ENCODE results near the gene MN1. TPM values are rescaled to one million over a fixed set of nuclear protein-coding genes. Genes with fewer than 3 reads are reported as not detected.
A peak's percentile ranks its signal among the peaks of the same experiment; 100 is the strongest.

Gene MN1
- polyA plus RNA-seq, 2 of the 4 experiments (the other 2 are of a cell fraction): 0.59 to 2.4 TPM

GRCh38 chr22:27752771-27753170 is 48.8 kb downstream of the MN1 start:
- peaks cover 18% of the 10 kb centered on the region; the same call in 2 of the 3 replicates for H3K4me1 ChIP-seq
- FAIRE-seq (no peak), DNase-seq (ENCODE audit: low read depth in 1 of 2, low spot score in 1 of 2) (peak in 1 of 2 experiments; percentile 12), ATAC-seq (peak; percentile 33 to 49; a peak in 2 of 6 replicates)
- ChIA-PET POLR2A (no interaction called here), CTCF (no interaction called here)
- peak overlapping the region in 1 of 2 experiments; percentile 41; a peak in 3 of 6 replicates for H3K27ac ChIP-seq
- WGBS (ENCODE audit: missing lambda C conversion rate): no CpG with 5 or more reads among the region's 4 CpGs
- H3K4me3 ChIP-seq: no peak overlapping the region
- H3K4me2 ChIP-seq: no peak overlapping the region
- H3K9me3 ChIP-seq: no peaks in the 10 kb centered on the region
- TF ChIP-seq ZFP36 (IDR thresholded peaks at IDR 0.05; ENCODE audit: borderline replicate concordance, partially characterized antibody) (no peak), HOXB13 (CRISPR knock-in tag; IDR thresholded peaks at IDR 0.05; ENCODE audit: low read depth) (no peak), JUNB (IDR thresholded peaks at IDR 0.05) (no peak), MYC (IDR thresholded peaks at IDR 0.05; ENCODE audit: borderline replicate concordance, low read length) (no peak), HOXA7 (CRISPR knock-in tag; IDR thresholded peaks at IDR 0.05) (no peak), GATA3 (IDR thresholded peaks at IDR 0.05; ENCODE audit: borderline replicate concordance) (no peak), HEYL (CRISPR knock-in tag; IDR thresholded peaks at IDR 0.05) (no peak)

- H3K27ac ChIP-seq: no peak overlapping the region
- POLR2A ChIA-PET: no interaction called here
- FAIRE-seq: no peak
These were observed 49.4 kb downstream of the MN1 start for GRCh38 chr22:27752141-27752540.

GRCh38 chr22:27751277-27752070 is 50.1 kb downstream of the MN1 start:
- no peak overlapping the region for H3K4me3 ChIP-seq
- ATAC-seq (no peak), FAIRE-seq (no peak), DNase-seq (ENCODE audit: low read depth in 1 of 2, low spot score in 1 of 2) (no peak)
- no peak overlapping the region for H3K27ac ChIP-seq
- H3K4me2 ChIP-seq: no peak overlapping the region
- ChIA-PET CTCF (no interaction called here), POLR2A (no interaction called here)
- no peak for TF ChIP-seq FOXS1 (CRISPR knock-in tag; IDR thresholded peaks at IDR 0.05)
- TF ChIP-seq RNF2 (IDR thresholded peaks at IDR 0.05; ENCODE audit: borderline replicate concordance, low read depth): no peak
- no peak for TF ChIP-seq ZNF302 (CRISPR knock-in tag; IDR thresholded peaks at IDR 0.05)
- TF ChIP-seq BHLHE40 (IDR thresholded peaks at IDR 0.05; ENCODE audit: low read depth, low read length): no peak
- no peak for TF ChIP-seq CHD2 (IDR thresholded peaks at IDR 0.05; ENCODE audit: low read length, partially characterized antibody)
- TF ChIP-seq NFE2L2 (conservative IDR thresholded peaks at IDR 0.05; ENCODE audit: low read length): no peak
- no peak for TF ChIP-seq MYC (IDR thresholded peaks at IDR 0.05; ENCODE audit: borderline replicate concordance, low read length)
- TF ChIP-seq RFX5 (IDR thresholded peaks at IDR 0.05): no peak
- TF ChIP-seq GATA3 (IDR thresholded peaks at IDR 0.05; ENCODE audit: borderline replicate concordance): no peak
- TF ChIP-seq TFCP2L1 (CRISPR knock-in tag; IDR thresholded peaks at IDR 0.05): no peak
- no peak for TF ChIP-seq POLR2AphosphoS2 (conservative IDR thresholded peaks at IDR 0.05; ENCODE audit: low read length)
- no peak for TF ChIP-seq HOXA7 (CRISPR knock-in tag; IDR thresholded peaks at IDR 0.05)
- no peak for TF ChIP-seq ZSCAN20 (CRISPR knock-in tag; IDR thresholded peaks at IDR 0.05)
- H3K4me1 ChIP-seq: peaks cover 18% of the 10 kb centered on the region; the same call in 2 of the 3 replicates
- WGBS (ENCODE audit: missing lambda C conversion rate): 80% methylated on average over 9 of the region's 9 CpGs
- H3K9me3 ChIP-seq: no peaks in the 10 kb centered on the region

More at GRCh38 chr22:27752141-27752540, 49.4 kb downstream of the MN1 start:
- H3K4me2 ChIP-seq: no peak overlapping the region
- DNase-seq (ENCODE audit: low read depth in 1 of 2, low spot score in 1 of 2) (no peak), ATAC-seq (no peak)
- CTCF ChIA-PET: no interaction called here
- TF ChIP-seq USF2 (IDR thresholded peaks at IDR 0.05) (no peak), NR3C1 (IDR thresholded peaks at IDR 0.05) (no peak), ZSCAN20 (CRISPR knock-in tag; IDR thresholded peaks at IDR 0.05) (no peak), CHD4 (IDR thresholded peaks at IDR 0.05; ENCODE audit: borderline replicate concordance) (no peak), CBX2 (IDR thresholded peaks at IDR 0.05; ENCODE audit: borderline replicate concordance, low read depth) (no peak), RCOR1 (IDR thresholded peaks at IDR 0.05; ENCODE audit: low read depth, low read length) (no peak), MAZ (IDR thresholded peaks at IDR 0.05; ENCODE audit: borderline replicate concordance, low read depth, low read length) (no peak), ELK1 (IDR thresholded peaks at IDR 0.05; ENCODE audit: low read depth, low read length) (no peak), PBX3 (IDR thresholded peaks at IDR 0.05) (no peak), MYC (IDR thresholded peaks at IDR 0.05; ENCODE audit: borderline replicate concordance, low read length) (no peak)
- WGBS (ENCODE audit: missing lambda C conversion rate): 82% methylated on average over 5 of the region's 5 CpGs
- H3K4me1 ChIP-seq: peaks cover 18% of the 10 kb centered on the region; the same call in 2 of the 3 replicates
- no peaks in the 10 kb centered on the region for H3K9me3 ChIP-seq
- H3K4me3 ChIP-seq: no peak overlapping the region

Data from A549 (cell line).